ENCODE data around the gene BPIFB3.

DNA sequence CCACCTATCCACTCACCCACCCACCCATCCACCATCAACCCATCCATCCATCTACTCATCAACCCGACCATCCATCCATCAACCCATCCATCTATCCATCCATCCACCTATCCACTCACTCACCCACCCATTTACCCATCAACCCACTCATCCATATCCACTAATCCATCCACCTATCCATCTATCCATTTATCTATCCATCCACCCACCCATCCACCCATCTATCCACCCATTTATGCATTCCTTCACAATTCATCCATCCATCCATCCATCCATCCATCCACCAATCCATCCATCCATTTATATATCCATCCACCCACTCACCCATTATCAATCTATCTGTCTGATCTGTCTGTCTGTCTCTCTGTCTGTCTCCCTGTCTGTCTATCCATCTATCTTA lies 39.9 kb downstream of the BPIFB3 start:
- TF ChIP-seq, protein P1, sequence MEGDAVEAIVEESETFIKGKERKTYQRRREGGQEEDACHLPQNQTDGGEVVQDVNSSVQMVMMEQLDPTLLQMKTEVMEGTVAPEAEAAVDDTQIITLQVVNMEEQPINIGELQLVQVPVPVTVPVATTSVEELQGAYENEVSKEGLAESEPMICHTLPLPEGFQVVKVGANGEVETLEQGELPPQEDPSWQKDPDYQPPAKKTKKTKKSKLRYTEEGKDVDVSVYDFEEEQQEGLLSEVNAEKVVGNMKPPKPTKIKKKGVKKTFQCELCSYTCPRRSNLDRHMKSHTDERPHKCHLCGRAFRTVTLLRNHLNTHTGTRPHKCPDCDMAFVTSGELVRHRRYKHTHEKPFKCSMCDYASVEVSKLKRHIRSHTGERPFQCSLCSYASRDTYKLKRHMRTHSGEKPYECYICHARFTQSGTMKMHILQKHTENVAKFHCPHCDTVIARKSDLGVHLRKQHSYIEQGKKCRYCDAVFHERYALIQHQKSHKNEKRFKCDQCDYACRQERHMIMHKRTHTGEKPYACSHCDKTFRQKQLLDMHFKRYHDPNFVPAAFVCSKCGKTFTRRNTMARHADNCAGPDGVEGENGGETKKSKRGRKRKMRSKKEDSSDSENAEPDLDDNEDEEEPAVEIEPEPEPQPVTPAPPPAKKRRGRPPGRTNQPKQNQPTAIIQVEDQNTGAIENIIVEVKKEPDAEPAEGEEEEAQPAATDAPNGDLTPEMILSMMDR (IDR thresholded peaks at IDR 0.05; ENCODE audit: poor library complexity, severe bottlenecking): no peak
- TF ChIP-seq EZH2 (IDR thresholded peaks at IDR 0.05; ENCODE audit: borderline replicate concordance, insufficient read depth, low read length, poor library complexity, severe bottlenecking): no peak

Measured in neural cell (in vitro differentiated cells).